HCT116 (cell line): ENCODE measurements around the gene VASN. TPM values are rescaled to one million over a fixed set of nuclear protein-coding genes. Genes with fewer than 3 reads are reported as not detected.

Source experiments
- ATAC-seq: fragments of 200-7000 bp; cut with Tn5 transposase; 2 replicates; pipeline ENCODE4 v1.9.1; 2020; ENCODE audit warnings: mild to moderate bottlenecking, moderate library complexity
- BruUV-seq: library from RNA; stranded (reverse); fragments of 400-500 nt; replicated peaks from 2 replicates; lab custom pipeline; 2021; lab: Mats Ljungman, UMichigan
- CTCF ChIA-PET: fragments of 300-600 bp; sonication (Branson Sonifier 250); formaldehyde crosslinking; loops from one replicate; lab custom pipeline; 2021; ENCODE audit warnings: antibody characterized with exemption; lab: Charles Lee
- POLR2A ChIA-PET: fragments of 300-600, 350-600 bp; sonication (Branson Sonifier 250); formaldehyde crosslinking; loops from one replicate; lab custom pipeline; 2021; ENCODE audit warnings: antibody characterized with exemption; lab: Charles Lee
- RAD21 ChIA-PET, 2 experiments: fragments of 300-600 bp; sonication (Branson Sonifier 250); formaldehyde crosslinking; loops; one replicate each; lab custom pipeline; 2023; ENCODE audit warnings: low total read pairs in 2 of 2; ENCODE audit not compliant: uncharacterized antibody in 2 of 2, unreplicated experiment in 2 of 2, low non-redundant PET in 1 of 2; lab: Charles Lee
- DNase-seq: peaks from one replicate; pipeline ENCODE4 v3.0.0-alpha.2; 2010; ENCODE audit warnings: low read depth, low spot score
- H2AFZ ChIP-seq: fragments of 200-600 bp; shearing (Covaris generic), sonication (generic); 2 replicates; pipeline ENCODE4 v1.6.1; 2017; ENCODE audit warnings: low read depth, mixed run types, mixed read lengths, antibody characterized with exemption, low read length; ENCODE audit not compliant: poor library complexity, severe bottlenecking
- H3K27ac ChIP-seq: 2 replicates; pipeline ENCODE4 v1.5.1; 2012; ENCODE audit warnings: low read depth, low read length
- H3K27me3 ChIP-seq: fragments of 200-600 bp; sonication (generic); 2 replicates; pipeline ENCODE4 v1.6.1; 2016; ENCODE audit warnings: mixed run types, low read length, mixed read lengths; ENCODE audit not compliant: insufficient read depth
- H3K36me3 ChIP-seq, 2 experiments: fragments of 200-500 bp in 1 of 2; fragments of 200-600 bp in 1 of 2; sonication (Bioruptor generic) in 1 of 2; sonication (generic) in 1 of 2; 2 replicates each; pipeline versions ENCODE4 v1.5.1 to v1.6.1; 2014 to 2016; ENCODE audit warnings: low read length in 2 of 2, inconsistent platforms in 1 of 2, mixed read lengths in 1 of 2, mixed run types in 1 of 2; ENCODE audit not compliant: insufficient read depth in 2 of 2, control insufficient read depth in 1 of 2
- H3K4me1 ChIP-seq, 2 experiments: fragments of 200-600 bp in 1 of 2; sonication (generic) in 1 of 2; 2 replicates each; pipeline versions ENCODE4 v1.5.1 to v1.6.1; 2012 to 2017; ENCODE audit warnings: low read length in 2 of 2, inconsistent platforms in 1 of 2, mild to moderate bottlenecking in 1 of 2, mixed read lengths in 1 of 2, mixed run types in 1 of 2, moderate library complexity in 1 of 2; ENCODE audit not compliant: insufficient read depth in 2 of 2, control insufficient read depth in 1 of 2
- H3K4me2 ChIP-seq: fragments of 200-600 bp; sonication (generic); 2 replicates; pipeline ENCODE4 v1.6.1; 2017; ENCODE audit warnings: mixed run types, low read length, mixed read lengths
- H3K4me3 ChIP-seq, 2 experiments: fragments of 200-600 bp in 1 of 2; sonication (generic) in 1 of 2; replicated peaks in 1 of 2; 2 replicates each; pipeline ENCODE4 v1.5.1; 2011 to 2016; ENCODE audit warnings: low read length in 2 of 2, control low read depth in 1 of 2, low read depth in 1 of 2, mild to moderate bottlenecking in 1 of 2, mixed read lengths in 1 of 2, mixed run types in 1 of 2
- H3K79me2 ChIP-seq: fragments of 200-600 bp; sonication (generic); 2 replicates; pipeline ENCODE4 v1.6.1; 2017; ENCODE audit warnings: mild to moderate bottlenecking, mixed run types, low read length, moderate library complexity, mixed read lengths; ENCODE audit not compliant: insufficient read depth
- H3K9ac ChIP-seq: fragments of 200-600 bp; sonication (generic); 2 replicates; pipeline ENCODE4 v1.6.1; 2016; ENCODE audit warnings: low read length, mixed read lengths
- H3K9me2 ChIP-seq: fragments of 200-600 bp; sonication (generic), shearing (Covaris generic); 2 replicates; pipeline ENCODE4 v1.6.1; 2017; ENCODE audit warnings: mixed run types, mild to moderate bottlenecking, moderate library complexity; ENCODE audit not compliant: insufficient read depth
- H3K9me3 ChIP-seq, 2 experiments: fragments of 200-500 bp in 1 of 2; fragments of 200-600 bp in 1 of 2; sonication (Bioruptor generic) in 1 of 2; sonication (generic) in 1 of 2; 2 replicates each; pipeline ENCODE4 v1.6.1; 2014 to 2017; ENCODE audit warnings: low read length in 2 of 2, mixed read lengths in 2 of 2, inconsistent platforms in 1 of 2, low read depth in 1 of 2, mild to moderate bottlenecking in 1 of 2, mixed run types in 1 of 2, moderate library complexity in 1 of 2; ENCODE audit not compliant: control insufficient read depth in 1 of 2, insufficient read depth in 1 of 2
- H4K20me1 ChIP-seq: fragments of 200-600 bp; sonication (generic), shearing (Covaris generic); 2 replicates; pipeline ENCODE4 v1.6.1; 2017; ENCODE audit warnings: mixed run types, mild to moderate bottlenecking, moderate library complexity; ENCODE audit not compliant: insufficient read depth
- CBX3 ChIP-seq: IDR thresholded peaks from 2 replicates; pipeline ENCODE4 v1.6.1; 2012; ENCODE audit warnings: low read depth
- CEBPB ChIP-seq: IDR thresholded peaks from 2 replicates; pipeline ENCODE4 v1.6.1; 2012; ENCODE audit warnings: low read depth
- EGR1 ChIP-seq: IDR thresholded peaks from 2 replicates; pipeline ENCODE4 v1.6.1; 2012; ENCODE audit warnings: low read depth
- ELF1 ChIP-seq: IDR thresholded peaks from 2 replicates; pipeline ENCODE4 v1.6.1; 2012; ENCODE audit warnings: low read depth, borderline replicate concordance
- EZH2 ChIP-seq: fragments of 200-600 bp; sonication (generic); IDR thresholded peaks from 2 replicates; pipeline ENCODE4 v1.6.1; 2017; ENCODE audit warnings: antibody characterized with exemption, mixed run types
- EZH2phosphoT487 ChIP-seq: fragments of 200-600 bp; IDR thresholded peaks from 2 replicates; pipeline ENCODE4 v1.6.1; 2018; ENCODE audit warnings: antibody characterized with exemption, borderline replicate concordance
- FOSL1 ChIP-seq: IDR thresholded peaks from 2 replicates; pipeline ENCODE4 v1.6.1; 2012; ENCODE audit warnings: low read depth
- JUND ChIP-seq: IDR thresholded peaks from 2 replicates; pipeline ENCODE4 v1.6.1; 2012
- POLR2A ChIP-seq: IDR thresholded peaks from 2 replicates; pipeline ENCODE4 v1.7.0; 2011; ENCODE audit warnings: borderline replicate concordance; ENCODE audit not compliant: insufficient read depth, insufficient read length; ENCODE audit errors: extremely low read depth
- POLR2AphosphoS5 ChIP-seq: IDR thresholded peaks from 2 replicates; pipeline ENCODE4 v1.6.1; 2011; ENCODE audit warnings: mild to moderate bottlenecking, low read depth, low read length, moderate library complexity
- RAD21 ChIP-seq: IDR thresholded peaks from 2 replicates; pipeline ENCODE4 v1.6.1; 2012; ENCODE audit warnings: low read depth, mild to moderate bottlenecking
- SIN3A ChIP-seq: IDR thresholded peaks from 2 replicates; pipeline ENCODE4 v1.6.1; 2012; ENCODE audit warnings: low read depth
- SP1 ChIP-seq: IDR thresholded peaks from 2 replicates; pipeline ENCODE4 v1.6.1; 2012; ENCODE audit warnings: low read depth
- TCF7L2 ChIP-seq: IDR thresholded peaks from 2 replicates; pipeline ENCODE4 v1.7.0; 2011; ENCODE audit warnings: borderline replicate concordance, inconsistent platforms; ENCODE audit not compliant: insufficient read depth, insufficient read length; ENCODE audit errors: extremely low read depth
- YY1 ChIP-seq: IDR thresholded peaks from 2 replicates; pipeline ENCODE4 v1.6.1; 2011; ENCODE audit warnings: low read length, low read depth, moderate library complexity, mild to moderate bottlenecking; ENCODE audit not compliant: insufficient replicate concordance; ENCODE audit errors: extremely low read depth
- ZFX ChIP-seq: fragments of 450-650 bp; IDR thresholded peaks from 2 replicates; pipeline ENCODE4 v1.6.1; 2017
- ZNF274 ChIP-seq: fragments of 200-500 bp; sonication (Bioruptor generic); IDR thresholded peaks from 2 replicates; pipeline ENCODE4 v1.6.1; 2014; ENCODE audit warnings: mild to moderate bottlenecking, low read depth, low read length, inconsistent platforms
- intact Hi-C: fragments of 100-400 bp; cut with micrococcal nuclease; formaldehyde crosslinking; loops from 2 replicates; pipeline ENCODE4 v1.10.0; 2022
- total RNA-seq: library from RNA; stranded (reverse); gene quantifications from one replicate; pipeline ENCODE4 v1.2.1, GENCODE V29; 2021; ENCODE audit not compliant: unreplicated experiment
- TF ChIP-seq, protein P1 (sequence below): IDR thresholded peaks from 2 replicates; pipeline ENCODE4 v1.6.1; 2011; ENCODE audit warnings: mild to moderate bottlenecking, low read length, moderate library complexity; ENCODE audit not compliant: insufficient replicate concordance; ENCODE audit errors: extremely low read depth
- TF ChIP-seq, protein P2 (sequence below): IDR thresholded peaks from 2 replicates; pipeline ENCODE4 v1.6.1; 2012; ENCODE audit warnings: low read depth
- TF ChIP-seq, protein P3 (sequence below), 3 experiments: fragments of 200-600 bp in 1 of 3; sonication (generic) in 1 of 3; IDR thresholded peaks in 2 of 3; conservative IDR thresholded peaks in 1 of 3; 2 replicates each; pipeline ENCODE4 v1.5.1; 2012 to 2017; ENCODE audit warnings: low read depth in 2 of 3, low read length in 2 of 3, antibody characterized with exemption in 1 of 3, borderline replicate concordance in 1 of 3, control low read depth in 1 of 3, mild to moderate bottlenecking in 1 of 3, mixed read lengths in 1 of 3, mixed run types in 1 of 3, moderate library complexity in 1 of 3; ENCODE audit not compliant: insufficient read depth in 1 of 3

The VASN gene
- total RNA-seq, 1 experiment from 2014 or later: 6.3 TPM

DNA sequence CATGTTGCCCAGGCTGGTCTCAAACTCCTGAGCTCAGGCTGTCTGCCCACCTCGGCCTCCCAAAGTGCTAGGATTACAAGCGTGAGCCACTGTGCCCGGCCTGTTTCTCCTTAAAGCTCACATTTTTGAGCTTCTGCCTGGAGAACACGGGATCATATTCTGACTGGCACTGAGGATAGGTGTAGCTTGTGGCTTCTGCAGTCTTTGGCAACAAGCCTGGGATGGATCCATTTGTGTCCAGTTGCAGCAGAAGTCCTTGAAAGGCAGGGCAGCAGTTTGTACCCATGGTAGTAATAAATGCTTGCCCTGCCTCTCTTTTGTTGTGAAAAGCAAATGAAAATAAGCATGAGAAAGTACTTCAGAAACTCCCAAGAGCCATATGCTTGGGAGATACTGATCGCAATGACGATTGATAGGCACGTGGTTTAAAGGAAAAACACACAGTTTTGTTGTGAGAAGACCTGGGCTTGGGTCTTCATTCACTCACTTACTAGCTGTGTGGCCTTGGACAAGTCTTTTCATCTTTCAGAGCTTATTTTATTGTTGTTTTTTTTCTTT lies 47.8 kb downstream of the VASN start:
- DNase-seq (no peak), ATAC-seq (no peak)
- Histone ChIP-seq H3K9ac (no peak overlapping the region), H3K4me1 (peaks cover 10 to 18% of the 10 kb centered on the region in 2 experiments; a peak in 3 of 4 replicates), H2AFZ (no peak overlapping the region), H3K9me2 (no peaks in the 10 kb centered on the region), H3K79me2 (peaks cover 12% of the 10 kb centered on the region), H3K36me3 (no peaks in the 10 kb centered on the region), H4K20me1 (no peaks in the 10 kb centered on the region), H3K4me2 (no peak overlapping the region), H3K27ac (no peak overlapping the region), H3K27me3 (no peaks in the 10 kb centered on the region), H3K9me3 (no peaks in the 10 kb centered on the region), H3K4me3 (no peak overlapping the region)
- intact Hi-C loops: no loop called here
- TF ChIP-seq, protein P1, sequence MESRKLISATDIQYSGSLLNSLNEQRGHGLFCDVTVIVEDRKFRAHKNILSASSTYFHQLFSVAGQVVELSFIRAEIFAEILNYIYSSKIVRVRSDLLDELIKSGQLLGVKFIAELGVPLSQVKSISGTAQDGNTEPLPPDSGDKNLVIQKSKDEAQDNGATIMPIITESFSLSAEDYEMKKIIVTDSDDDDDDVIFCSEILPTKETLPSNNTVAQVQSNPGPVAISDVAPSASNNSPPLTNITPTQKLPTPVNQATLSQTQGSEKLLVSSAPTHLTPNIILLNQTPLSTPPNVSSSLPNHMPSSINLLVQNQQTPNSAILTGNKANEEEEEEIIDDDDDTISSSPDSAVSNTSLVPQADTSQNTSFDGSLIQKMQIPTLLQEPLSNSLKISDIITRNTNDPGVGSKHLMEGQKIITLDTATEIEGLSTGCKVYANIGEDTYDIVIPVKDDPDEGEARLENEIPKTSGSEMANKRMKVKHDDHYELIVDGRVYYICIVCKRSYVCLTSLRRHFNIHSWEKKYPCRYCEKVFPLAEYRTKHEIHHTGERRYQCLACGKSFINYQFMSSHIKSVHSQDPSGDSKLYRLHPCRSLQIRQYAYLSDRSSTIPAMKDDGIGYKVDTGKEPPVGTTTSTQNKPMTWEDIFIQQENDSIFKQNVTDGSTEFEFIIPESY: no peak
- no peak for TF ChIP-seq SP1
- TF ChIP-seq, protein P2, sequence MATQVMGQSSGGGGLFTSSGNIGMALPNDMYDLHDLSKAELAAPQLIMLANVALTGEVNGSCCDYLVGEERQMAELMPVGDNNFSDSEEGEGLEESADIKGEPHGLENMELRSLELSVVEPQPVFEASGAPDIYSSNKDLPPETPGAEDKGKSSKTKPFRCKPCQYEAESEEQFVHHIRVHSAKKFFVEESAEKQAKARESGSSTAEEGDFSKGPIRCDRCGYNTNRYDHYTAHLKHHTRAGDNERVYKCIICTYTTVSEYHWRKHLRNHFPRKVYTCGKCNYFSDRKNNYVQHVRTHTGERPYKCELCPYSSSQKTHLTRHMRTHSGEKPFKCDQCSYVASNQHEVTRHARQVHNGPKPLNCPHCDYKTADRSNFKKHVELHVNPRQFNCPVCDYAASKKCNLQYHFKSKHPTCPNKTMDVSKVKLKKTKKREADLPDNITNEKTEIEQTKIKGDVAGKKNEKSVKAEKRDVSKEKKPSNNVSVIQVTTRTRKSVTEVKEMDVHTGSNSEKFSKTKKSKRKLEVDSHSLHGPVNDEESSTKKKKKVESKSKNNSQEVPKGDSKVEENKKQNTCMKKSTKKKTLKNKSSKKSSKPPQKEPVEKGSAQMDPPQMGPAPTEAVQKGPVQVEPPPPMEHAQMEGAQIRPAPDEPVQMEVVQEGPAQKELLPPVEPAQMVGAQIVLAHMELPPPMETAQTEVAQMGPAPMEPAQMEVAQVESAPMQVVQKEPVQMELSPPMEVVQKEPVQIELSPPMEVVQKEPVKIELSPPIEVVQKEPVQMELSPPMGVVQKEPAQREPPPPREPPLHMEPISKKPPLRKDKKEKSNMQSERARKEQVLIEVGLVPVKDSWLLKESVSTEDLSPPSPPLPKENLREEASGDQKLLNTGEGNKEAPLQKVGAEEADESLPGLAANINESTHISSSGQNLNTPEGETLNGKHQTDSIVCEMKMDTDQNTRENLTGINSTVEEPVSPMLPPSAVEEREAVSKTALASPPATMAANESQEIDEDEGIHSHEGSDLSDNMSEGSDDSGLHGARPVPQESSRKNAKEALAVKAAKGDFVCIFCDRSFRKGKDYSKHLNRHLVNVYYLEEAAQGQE: no peak
- TF ChIP-seq CBX3: no peak
- no peak for TF ChIP-seq EGR1
- TF ChIP-seq JUND: no peak
- no peak for TF ChIP-seq FOSL1
- no peak for TF ChIP-seq POLR2A
- TF ChIP-seq RAD21: no peak
- TF ChIP-seq ZNF274: no peak
- no peak for TF ChIP-seq EZH2phosphoT487
- TF ChIP-seq YY1: no peak
- TF ChIP-seq, protein P3, sequence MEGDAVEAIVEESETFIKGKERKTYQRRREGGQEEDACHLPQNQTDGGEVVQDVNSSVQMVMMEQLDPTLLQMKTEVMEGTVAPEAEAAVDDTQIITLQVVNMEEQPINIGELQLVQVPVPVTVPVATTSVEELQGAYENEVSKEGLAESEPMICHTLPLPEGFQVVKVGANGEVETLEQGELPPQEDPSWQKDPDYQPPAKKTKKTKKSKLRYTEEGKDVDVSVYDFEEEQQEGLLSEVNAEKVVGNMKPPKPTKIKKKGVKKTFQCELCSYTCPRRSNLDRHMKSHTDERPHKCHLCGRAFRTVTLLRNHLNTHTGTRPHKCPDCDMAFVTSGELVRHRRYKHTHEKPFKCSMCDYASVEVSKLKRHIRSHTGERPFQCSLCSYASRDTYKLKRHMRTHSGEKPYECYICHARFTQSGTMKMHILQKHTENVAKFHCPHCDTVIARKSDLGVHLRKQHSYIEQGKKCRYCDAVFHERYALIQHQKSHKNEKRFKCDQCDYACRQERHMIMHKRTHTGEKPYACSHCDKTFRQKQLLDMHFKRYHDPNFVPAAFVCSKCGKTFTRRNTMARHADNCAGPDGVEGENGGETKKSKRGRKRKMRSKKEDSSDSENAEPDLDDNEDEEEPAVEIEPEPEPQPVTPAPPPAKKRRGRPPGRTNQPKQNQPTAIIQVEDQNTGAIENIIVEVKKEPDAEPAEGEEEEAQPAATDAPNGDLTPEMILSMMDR (IDR thresholded peaks at IDR 0.05 in 2 of 3, conservative IDR thresholded peaks at IDR 0.05 in 1 of 3; ENCODE audit: borderline replicate concordance in 1 of 3, insufficient read depth in 1 of 3, low read depth in 2 of 3, low read length in 2 of 3): no peak
- TF ChIP-seq ELF1: no peak
- no peak for TF ChIP-seq POLR2AphosphoS5
- no peak for TF ChIP-seq EZH2
- no peak for TF ChIP-seq CEBPB
- TF ChIP-seq SIN3A: no peak
- TF ChIP-seq ZFX: no peak
- TF ChIP-seq TCF7L2: no peak
- ChIA-PET CTCF (no interaction called here), POLR2A (interaction anchor here (1.0 kb wide), 1 partner anchor 56 kb away, joined by 4 read pairs; no protein-coding TSS in a partner anchor), RAD21 (no interaction called here)
- no TSS peak for BruUV-seq
